ENCODE results near the gene STEAP1.

Gene STEAP1

GRCh38 chr7:90163534-90163933 is 9.3 kb downstream of the STEAP1 start:
- no peak for DNase-seq
- Mint-ChIP-seq H3K4me1 (no peaks in the 10 kb centered on the region), H3K4me3 (no peak overlapping the region), H3K36me3 (no peaks in the 10 kb centered on the region), H3K27me3 (peaks cover 0 to 4% of the 10 kb centered on the region in 2 donors), H3K27ac (no peak overlapping the region), H3K9me3 (no peaks in the 10 kb centered on the region)
- no peak for ATAC-seq (replicated peaks)

GRCh38 chr7:90165724-90166123 is 11.5 kb downstream of the STEAP1 start:
- Mint-ChIP-seq H3K9me3 (peaks cover 0 to 5% of the 10 kb centered on the region in 2 donors), H3K36me3 (peaks cover 0 to 2% of the 10 kb centered on the region in 2 donors), H3K4me1 (no peaks in the 10 kb centered on the region), H3K27ac (no peak overlapping the region), H3K4me3 (no peak overlapping the region), H3K27me3 (peaks cover under 1 to 6% of the 10 kb centered on the region in 2 donors)
- ATAC-seq (replicated peaks): no peak
- DNase-seq: no peak

- no peak for ATAC-seq (replicated peaks)
These were observed 11.9 kb downstream of the STEAP1 start for GRCh38 chr7:90166153-90166552.

GRCh38 chr7:90167361-90167760 is 13.1 kb downstream of the STEAP1 start:
- Mint-ChIP-seq H3K27me3 (peaks cover 16 to 18% of the 10 kb centered on the region in 2 donors), H3K4me1 (no peaks in the 10 kb centered on the region), H3K4me3 (no peak overlapping the region), H3K36me3 (peaks cover 0 to 2% of the 10 kb centered on the region in 2 donors), H3K9me3 (peaks cover 5 to 8% of the 10 kb centered on the region in 2 donors), H3K27ac (no peak overlapping the region)
- DNase-seq: no peak
- no peak for ATAC-seq (replicated peaks)

More at GRCh38 chr7:90166153-90166552, 11.9 kb downstream of the STEAP1 start:
- no peak overlapping the region for H3K27ac Mint-ChIP-seq
- H3K27me3 Mint-ChIP-seq: peaks cover 5 to 10% of the 10 kb centered on the region in 2 donors
- peaks cover 0 to 2% of the 10 kb centered on the region in 2 donors for H3K36me3 Mint-ChIP-seq
- peaks cover 3 to 8% of the 10 kb centered on the region in 2 donors for H3K9me3 Mint-ChIP-seq
- DNase-seq: no peak
- no peak overlapping the region for H3K4me3 Mint-ChIP-seq
- no peaks in the 10 kb centered on the region for H3K4me1 Mint-ChIP-seq

GRCh38 chr7:90169891-90170290 is 15.6 kb downstream of the STEAP1 start:
- Mint-ChIP-seq H3K27me3 (peaks cover 23 to 26% of the 10 kb centered on the region in 2 donors), H3K36me3 (peaks cover 0 to 2% of the 10 kb centered on the region in 2 donors), H3K4me3 (no peak overlapping the region), H3K27ac (no peak overlapping the region), H3K4me1 (peaks cover 0 to 7% of the 10 kb centered on the region in 2 donors), H3K9me3 (peaks cover 5 to 8% of the 10 kb centered on the region in 2 donors)
- no peak for DNase-seq
- ATAC-seq (replicated peaks): no peak

- Mint-ChIP-seq H3K9me3 (peaks cover 7 to 12% of the 10 kb centered on the region in 2 donors), H3K27ac (no peak overlapping the region)
These were observed 17.9 kb downstream of the STEAP1 start for GRCh38 chr7:90172121-90172520.

GRCh38 chr7:90172624-90173023 is 18.4 kb downstream of the STEAP1 start:
- Mint-ChIP-seq H3K27ac (no peak overlapping the region), H3K36me3 (peaks cover 0 to 2% of the 10 kb centered on the region in 2 donors), H3K4me1 (peaks cover 0 to 7% of the 10 kb centered on the region in 2 donors), H3K4me3 (no peak overlapping the region), H3K27me3 (peaks cover 22 to 23% of the 10 kb centered on the region in 2 donors), H3K9me3 (peaks cover 9 to 12% of the 10 kb centered on the region in 2 donors)
- ATAC-seq (replicated peaks): no peak
- DNase-seq: no peak

More at GRCh38 chr7:90172121-90172520, 17.9 kb downstream of the STEAP1 start:
- H3K4me1 Mint-ChIP-seq: peaks cover 0 to 7% of the 10 kb centered on the region in 2 donors
- no peak for DNase-seq
- no peak overlapping the region for H3K4me3 Mint-ChIP-seq
- H3K27me3 Mint-ChIP-seq: peaks cover 22 to 23% of the 10 kb centered on the region in 2 donors
- H3K36me3 Mint-ChIP-seq: peaks cover 0 to 2% of the 10 kb centered on the region in 2 donors
- ATAC-seq (replicated peaks): no peak

GRCh38 chr7:90173127-90173844 is 19.0 kb downstream of the STEAP1 start:
- Mint-ChIP-seq H3K36me3 (peaks cover 0 to 2% of the 10 kb centered on the region in 2 donors), H3K4me1 (peaks cover 0 to 7% of the 10 kb centered on the region in 2 donors), H3K27ac (no peak overlapping the region), H3K4me3 (no peak overlapping the region), H3K27me3 (peaks cover 22 to 23% of the 10 kb centered on the region in 2 donors), H3K9me3 (peaks cover 9 to 12% of the 10 kb centered on the region in 2 donors)
- DNase-seq: no peak
- ATAC-seq (replicated peaks): peak; percentile 54 to 57

GRCh38 chr7:90175667-90176066 is 21.4 kb downstream of the STEAP1 start:
- Mint-ChIP-seq H3K9me3 (peaks cover 8 to 9% of the 10 kb centered on the region in 2 donors), H3K36me3 (no peaks in the 10 kb centered on the region), H3K4me1 (peaks cover 6 to 23% of the 10 kb centered on the region in 2 donors), H3K27me3 (peaks cover 21 to 22% of the 10 kb centered on the region in 2 donors), H3K27ac (no peak overlapping the region), H3K4me3 (no peak overlapping the region)
- ATAC-seq (replicated peaks) (no peak), DNase-seq (no peak)

- no peak for ATAC-seq (replicated peaks)
- peaks cover 16 to 17% of the 10 kb centered on the region in 2 donors for H3K27me3 Mint-ChIP-seq
- peaks cover 4 to 6% of the 10 kb centered on the region in 2 donors for H3K9me3 Mint-ChIP-seq
- peaks cover 6 to 23% of the 10 kb centered on the region in 2 donors for H3K4me1 Mint-ChIP-seq
- H3K27ac Mint-ChIP-seq: no peak overlapping the region
- no peaks in the 10 kb centered on the region for H3K36me3 Mint-ChIP-seq
- no peak for DNase-seq
- no peak overlapping the region for H3K4me3 Mint-ChIP-seq
These were observed 21.9 kb downstream of the STEAP1 start for GRCh38 chr7:90176195-90176594.

GRCh38 chr7:90178166-90178565 is 23.9 kb downstream of the STEAP1 start:
- Mint-ChIP-seq H3K9me3 (peaks cover 4% of the 10 kb centered on the region in 2 donors), H3K4me1 (peaks cover 6 to 18% of the 10 kb centered on the region in 2 donors), H3K4me3 (no peak overlapping the region), H3K27me3 (peaks cover 6 to 11% of the 10 kb centered on the region in 2 donors), H3K27ac (no peak overlapping the region), H3K36me3 (no peaks in the 10 kb centered on the region)
- no peak for ATAC-seq (replicated peaks)
- DNase-seq: no peak

GRCh38 chr7:90178679-90179278 is 24.5 kb downstream of the STEAP1 start:
- Mint-ChIP-seq H3K36me3 (no peaks in the 10 kb centered on the region), H3K27ac (peak overlapping the region; percentile 56), H3K4me1 (peaks cover 6 to 16% of the 10 kb centered on the region in 2 donors), H3K27me3 (peaks cover 3 to 7% of the 10 kb centered on the region in 2 donors), H3K9me3 (peaks cover 4% of the 10 kb centered on the region in 2 donors), H3K4me3 (no peak overlapping the region)
- ATAC-seq (replicated peaks) (peak; percentile 98 to 99), DNase-seq (no peak)

GRCh38 chr7:90180011-90180585 is 25.8 kb downstream of the STEAP1 start:
- peaks cover 4% of the 10 kb centered on the region in 2 donors for H3K9me3 Mint-ChIP-seq
- ATAC-seq (replicated peaks) (no peak), DNase-seq (no peak)
- peaks cover 0 to 3% of the 10 kb centered on the region in 2 donors for H3K27me3 Mint-ChIP-seq
- peaks cover 6 to 16% of the 10 kb centered on the region in 2 donors for H3K4me1 Mint-ChIP-seq
- no peak overlapping the region for H3K27ac Mint-ChIP-seq
- no peak overlapping the region for H3K4me3 Mint-ChIP-seq
- no peaks in the 10 kb centered on the region for H3K36me3 Mint-ChIP-seq

GRCh38 chr7:90180649-90181048 is 26.4 kb downstream of the STEAP1 start:
- no peak overlapping the region for H3K27ac Mint-ChIP-seq
- H3K4me3 Mint-ChIP-seq: no peak overlapping the region
- ATAC-seq (replicated peaks): no peak

More at GRCh38 chr7:90180649-90181048, 26.4 kb downstream of the STEAP1 start:
- Mint-ChIP-seq H3K9me3 (peaks cover 4% of the 10 kb centered on the region in 2 donors), H3K36me3 (no peaks in the 10 kb centered on the region), H3K27me3 (peaks cover 0 to 3% of the 10 kb centered on the region in 2 donors), H3K4me1 (peaks cover 6 to 16% of the 10 kb centered on the region in 2 donors)
- no peak for DNase-seq
